OCI-LY7 (cell line): ENCODE results near the gene MAP2K5. TPM values are rescaled to one million over a fixed set of nuclear protein-coding genes. Genes with fewer than 3 reads are reported as not detected.

Source experiments
- BruUV-seq: library from RNA; stranded (reverse); fragments of 400-500 nt; replicated peaks from 2 replicates; lab custom pipeline; 2021; lab: Mats Ljungman, UMichigan
- CTCF ChIA-PET: fragments of 300-600 bp; sonication (Branson Sonifier 250); formaldehyde crosslinking; loops from one replicate; lab custom pipeline; 2022; ENCODE audit warnings: antibody characterized with exemption; ENCODE audit not compliant: unreplicated experiment; lab: Charles Lee
- POLR2A ChIA-PET: fragments of 300-600 bp; sonication (Branson Sonifier 250); formaldehyde crosslinking; loops from one replicate; lab custom pipeline; 2022; ENCODE audit warnings: antibody characterized with exemption; lab: Charles Lee
- DNase-seq: peaks from one replicate; pipeline ENCODE4 v3.0.0-alpha.2; 2015; ENCODE audit warnings: low spot score
- H2AFZ ChIP-seq: fragments of 200-600 bp; sonication (generic), shearing (Covaris generic); 2 replicates; pipeline ENCODE4 v1.6.1; 2014; ENCODE audit warnings: mild to moderate bottlenecking, antibody characterized with exemption, low read length, moderate library complexity
- H3K27ac ChIP-seq: fragments of 200-600 bp; sonication (generic); 2 replicates; pipeline ENCODE4 v1.5.1; 2014; ENCODE audit warnings: mixed run types, low read depth, mild to moderate bottlenecking, moderate library complexity, low read length, inconsistent platforms; ENCODE audit not compliant: poor library complexity, severe bottlenecking
- H3K36me3 ChIP-seq: fragments of 200-600 bp; sonication (generic); 2 replicates; pipeline ENCODE4 v1.6.1; 2014; ENCODE audit warnings: mild to moderate bottlenecking, antibody characterized with exemption, low read length, moderate library complexity, mixed read lengths; ENCODE audit not compliant: insufficient read depth
- H3K4me1 ChIP-seq: fragments of 200-600 bp; sonication (generic); 2 replicates; pipeline ENCODE4 v1.5.1; 2014; ENCODE audit warnings: mild to moderate bottlenecking, low read length; ENCODE audit not compliant: insufficient read depth, poor library complexity, severe bottlenecking
- H3K4me2 ChIP-seq: fragments of 200-600 bp; sonication (generic); 2 replicates; pipeline ENCODE4 v1.6.1; 2014; ENCODE audit warnings: mild to moderate bottlenecking, low read length
- H3K4me3 ChIP-seq: fragments of 200-600 bp; sonication (generic); 2 replicates; pipeline ENCODE4 v1.5.1; 2014; ENCODE audit warnings: mild to moderate bottlenecking, low read depth, low read length; ENCODE audit not compliant: poor library complexity, severe bottlenecking
- H3K79me2 ChIP-seq: fragments of 200-600 bp; sonication (generic); 2 replicates; pipeline ENCODE4 v1.6.1; 2016; ENCODE audit warnings: low read depth, mild to moderate bottlenecking, low read length, moderate library complexity, mixed read lengths; ENCODE audit not compliant: insufficient read depth
- H3K9me2 ChIP-seq: fragments of 200-600 bp; sonication (generic); 2 replicates; pipeline ENCODE4 v1.6.1; 2016; ENCODE audit warnings: mild to moderate bottlenecking, low read length, mixed read lengths; ENCODE audit not compliant: insufficient read depth
- H3K9me3 ChIP-seq: fragments of 200-600 bp; sonication (generic); 2 replicates; pipeline ENCODE4 v1.6.1; 2014; ENCODE audit warnings: mild to moderate bottlenecking, mixed run types, low read length, mixed read lengths
- H4K20me1 ChIP-seq: fragments of 200-600 bp; sonication (generic); 2 replicates; pipeline ENCODE4 v1.6.1; 2014; ENCODE audit warnings: mild to moderate bottlenecking, antibody characterized with exemption, low read length, moderate library complexity, mixed read lengths; ENCODE audit not compliant: insufficient read depth
- EZH2phosphoT487 ChIP-seq: fragments of 200-600 bp; sonication (generic); IDR thresholded peaks from 2 replicates; pipeline ENCODE4 v1.6.1; 2018; ENCODE audit warnings: low read depth, borderline replicate concordance, mild to moderate bottlenecking, mixed run types, antibody characterized with exemption, low read length, moderate library complexity, mixed read lengths
- intact Hi-C: fragments of 100-400 bp; cut with micrococcal nuclease; formaldehyde crosslinking; loops from one replicate; pipeline ENCODE4 v1.10.0; 2022; ENCODE audit not compliant: unreplicated experiment
- total RNA-seq, 2 experiments: library from RNA; depleted of rRNA in 1 of 2; stranded (reverse); fragments of >200 nt in 1 of 2; shearing (Covaris generic) in 1 of 2; gene quantifications; 2 replicates each; pipeline ENCODE4 v1.2.3, GENCODE V29; 2014 to 2022
- TF ChIP-seq, protein P1 (sequence below): fragments of 200-600 bp; sonication (generic); conservative IDR thresholded peaks from 2 replicates; pipeline ENCODE4 v1.5.1; 2014; ENCODE audit warnings: mild to moderate bottlenecking, antibody characterized with exemption, low read length, moderate library complexity, mixed read lengths

The MAP2K5 gene
- total RNA-seq, 2 experiments from 2014 or later: 10.2 to 35.0 TPM

DNA sequence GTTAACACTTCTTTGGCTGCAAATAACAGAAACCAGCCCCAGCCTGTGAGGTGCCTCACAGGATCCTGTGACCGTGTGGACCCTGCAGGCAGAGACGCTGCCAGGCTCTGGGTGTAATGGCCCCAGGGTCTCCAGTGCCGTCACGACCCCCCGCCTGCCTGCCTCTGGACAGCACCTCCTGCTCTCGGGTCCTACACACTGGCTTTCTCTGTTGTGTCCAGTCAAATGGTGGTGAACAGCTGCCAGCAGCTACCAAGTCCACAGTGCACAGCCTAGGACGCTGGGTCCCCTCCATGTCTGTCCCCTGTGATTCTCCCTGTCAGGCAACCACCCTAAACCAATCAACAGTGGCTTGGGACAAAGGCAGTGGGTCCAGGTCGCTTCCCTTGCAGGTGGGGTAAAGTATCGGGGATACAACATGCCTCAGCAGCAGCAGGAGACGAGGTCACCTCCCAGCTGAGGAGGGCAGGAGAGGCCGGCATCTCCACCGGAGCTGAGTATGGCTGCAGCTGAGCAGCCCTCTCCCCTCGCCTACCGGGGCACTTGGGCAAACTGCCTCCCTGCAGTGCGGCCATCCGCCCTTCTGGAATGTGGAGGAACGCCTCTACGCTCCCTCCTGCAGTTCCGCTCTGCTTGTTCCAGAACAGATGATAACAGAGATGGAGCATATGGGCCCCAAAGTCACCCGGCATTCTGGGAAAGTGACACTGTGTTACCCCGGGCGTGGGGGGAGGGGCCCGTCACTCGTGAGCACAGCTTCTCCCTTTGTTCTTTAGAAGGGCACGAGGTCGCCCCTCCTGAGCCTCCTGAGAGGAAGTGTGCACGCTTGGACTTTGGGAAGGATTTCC is 261.7 kb downstream of the MAP2K5 start:
- no peak overlapping the region for H2AFZ ChIP-seq
- no peaks in the 10 kb centered on the region for H3K9me2 ChIP-seq
- peaks cover 52% of the 10 kb centered on the region for H3K4me1 ChIP-seq
- BruUV-seq: no TSS peak
- no peak for DNase-seq
- peak overlapping the region; percentile 8 for H3K27ac ChIP-seq
- no peak overlapping the region for H3K4me3 ChIP-seq
- H3K9me3 ChIP-seq: no peaks in the 10 kb centered on the region
- H3K36me3 ChIP-seq: no peaks in the 10 kb centered on the region
- CTCF ChIA-PET: no interaction called here
- POLR2A ChIA-PET: no interaction called here
- no peaks in the 10 kb centered on the region for H3K79me2 ChIP-seq
- no peaks in the 10 kb centered on the region for H4K20me1 ChIP-seq
- TF ChIP-seq, protein P1, sequence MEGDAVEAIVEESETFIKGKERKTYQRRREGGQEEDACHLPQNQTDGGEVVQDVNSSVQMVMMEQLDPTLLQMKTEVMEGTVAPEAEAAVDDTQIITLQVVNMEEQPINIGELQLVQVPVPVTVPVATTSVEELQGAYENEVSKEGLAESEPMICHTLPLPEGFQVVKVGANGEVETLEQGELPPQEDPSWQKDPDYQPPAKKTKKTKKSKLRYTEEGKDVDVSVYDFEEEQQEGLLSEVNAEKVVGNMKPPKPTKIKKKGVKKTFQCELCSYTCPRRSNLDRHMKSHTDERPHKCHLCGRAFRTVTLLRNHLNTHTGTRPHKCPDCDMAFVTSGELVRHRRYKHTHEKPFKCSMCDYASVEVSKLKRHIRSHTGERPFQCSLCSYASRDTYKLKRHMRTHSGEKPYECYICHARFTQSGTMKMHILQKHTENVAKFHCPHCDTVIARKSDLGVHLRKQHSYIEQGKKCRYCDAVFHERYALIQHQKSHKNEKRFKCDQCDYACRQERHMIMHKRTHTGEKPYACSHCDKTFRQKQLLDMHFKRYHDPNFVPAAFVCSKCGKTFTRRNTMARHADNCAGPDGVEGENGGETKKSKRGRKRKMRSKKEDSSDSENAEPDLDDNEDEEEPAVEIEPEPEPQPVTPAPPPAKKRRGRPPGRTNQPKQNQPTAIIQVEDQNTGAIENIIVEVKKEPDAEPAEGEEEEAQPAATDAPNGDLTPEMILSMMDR: no peak
- intact Hi-C loops: no loop called here
- peak overlapping the region; percentile 65 for H3K4me2 ChIP-seq

DNA sequence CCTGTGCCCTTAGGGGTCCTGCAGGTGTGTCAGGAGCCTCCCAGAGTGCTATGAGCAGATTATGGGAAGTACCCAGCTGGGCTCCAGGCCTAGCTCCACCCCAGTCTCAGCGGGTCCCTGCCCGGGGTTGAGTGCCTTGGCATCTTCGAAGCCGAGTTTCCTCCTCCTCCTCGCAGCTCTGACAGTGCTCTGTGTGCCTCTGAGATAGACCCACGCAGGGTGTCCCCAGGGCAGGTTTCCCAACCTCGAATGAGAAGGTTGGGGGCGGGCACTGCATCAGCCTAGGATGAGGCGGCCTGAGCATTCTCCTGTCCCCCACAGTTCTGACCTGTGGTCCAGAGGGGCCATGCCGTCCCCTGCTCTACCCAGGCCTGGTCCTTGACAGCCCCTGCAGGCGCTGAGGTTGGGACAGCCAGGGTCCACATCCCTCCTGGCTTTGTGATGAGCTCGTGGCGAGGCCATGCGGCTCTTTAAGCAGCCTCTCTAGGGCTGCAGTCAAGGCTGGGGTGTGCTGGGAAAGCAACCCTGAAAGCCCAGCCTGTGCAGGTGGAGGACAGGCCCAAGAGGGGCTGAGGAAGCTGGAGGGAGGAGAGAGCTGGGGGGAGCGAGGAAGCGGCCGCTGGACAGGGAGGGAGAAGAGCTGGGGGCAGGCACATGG is 262.6 kb downstream of the MAP2K5 start:
- peak overlapping the region; percentile 47; the same call in 1 of the 2 replicates for H3K4me2 ChIP-seq
- peak overlapping the region; percentile 35 for H3K27ac ChIP-seq
- TF ChIP-seq EZH2phosphoT487: no peak
- TF ChIP-seq, protein P1: no peak
- POLR2A ChIA-PET: no interaction called here
- BruUV-seq: no TSS peak
- H3K36me3 ChIP-seq: no peaks in the 10 kb centered on the region
- peaks cover 42% of the 10 kb centered on the region for H3K4me1 ChIP-seq
- H3K9me3 ChIP-seq: no peaks in the 10 kb centered on the region
- H3K4me3 ChIP-seq: no peak overlapping the region
- DNase-seq: no peak
- H3K9me2 ChIP-seq: no peaks in the 10 kb centered on the region
- no peaks in the 10 kb centered on the region for H4K20me1 ChIP-seq
- intact Hi-C loops: no loop called here
- H2AFZ ChIP-seq: no peak overlapping the region
- CTCF ChIA-PET: no interaction called here
- no peaks in the 10 kb centered on the region for H3K79me2 ChIP-seq
